GM18868 (cell line): Measurements from ENCODE around the gene EXOSC9.

Experiments
- ATAC-seq: cut with Tn5 transposase; IDR thresholded peaks from one replicate; pipeline ENCODE4 v1.9.1; 2021; ENCODE audit warnings: mild to moderate bottlenecking, moderate library complexity; ENCODE audit not compliant: unreplicated experiment

EXOSC9 gene

DNA sequence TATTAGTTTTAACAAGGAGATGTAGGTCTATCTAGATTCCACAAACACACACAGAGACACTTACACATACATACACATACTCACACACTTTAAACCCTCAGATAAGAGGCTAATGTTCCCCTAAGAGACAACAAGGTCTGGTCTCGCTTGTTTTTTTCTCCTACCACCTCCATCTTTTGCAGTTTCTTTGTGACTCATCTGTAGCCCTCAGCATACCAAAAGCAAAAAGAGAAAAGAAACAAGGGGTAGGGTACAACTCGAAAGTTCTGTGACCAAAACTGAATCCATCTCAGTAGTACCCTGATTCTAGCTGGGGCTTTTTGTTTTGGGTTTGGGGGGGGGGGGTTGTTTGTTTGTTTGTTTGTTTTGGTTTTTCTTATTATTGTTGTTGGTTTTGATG lies 12.2 kb upstream of the EXOSC9 start:
- ATAC-seq = peak; percentile 97

- ATAC-seq = no peak
Observed at GRCh38 chr4:121789455-121789854, 11.7 kb upstream of the EXOSC9 start.

DNA sequence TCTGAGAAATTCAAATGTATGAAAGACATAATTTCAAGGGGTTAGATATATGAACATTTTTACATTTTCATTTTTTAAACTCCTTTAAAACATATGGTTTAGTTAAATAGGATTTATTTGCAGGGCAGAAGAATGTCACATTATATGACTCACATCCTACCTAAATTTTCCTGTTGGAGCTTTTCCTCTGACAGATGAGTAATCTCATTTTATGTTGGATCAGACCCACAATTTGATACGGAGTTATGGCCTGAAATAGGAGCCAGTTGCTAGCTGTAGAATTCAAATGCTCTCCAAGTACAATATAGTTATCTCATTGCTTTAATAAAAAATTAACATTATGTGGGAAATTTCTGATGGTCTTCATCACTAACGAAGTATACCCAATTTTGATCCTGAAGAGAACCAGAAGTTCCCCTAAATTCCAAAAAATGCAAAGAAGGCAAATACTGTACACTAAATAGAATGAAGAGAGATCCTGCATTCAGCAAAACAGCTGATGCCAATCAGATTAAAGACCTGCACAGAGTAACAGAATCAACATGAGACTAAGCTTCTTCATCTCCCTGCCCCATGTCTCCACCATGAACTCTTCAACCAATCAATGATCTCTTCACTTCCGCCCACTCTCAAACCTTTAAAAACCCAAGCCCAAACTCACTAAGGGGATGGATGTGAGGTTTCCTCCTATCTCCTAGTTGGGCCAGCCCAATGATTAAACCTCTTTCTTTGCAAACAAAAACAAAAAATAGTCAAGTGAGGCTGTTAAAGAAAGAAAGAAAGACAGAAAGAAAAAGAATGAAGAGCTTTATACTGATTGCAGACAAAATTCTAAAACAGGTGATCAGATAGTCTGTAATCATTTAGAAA lies 10.9 kb upstream of the EXOSC9 start:
- ATAC-seq = no peak

- no peak for ATAC-seq
Observed at GRCh38 chr4:121790976-121791375, 10.1 kb upstream of the EXOSC9 start.

DNA sequence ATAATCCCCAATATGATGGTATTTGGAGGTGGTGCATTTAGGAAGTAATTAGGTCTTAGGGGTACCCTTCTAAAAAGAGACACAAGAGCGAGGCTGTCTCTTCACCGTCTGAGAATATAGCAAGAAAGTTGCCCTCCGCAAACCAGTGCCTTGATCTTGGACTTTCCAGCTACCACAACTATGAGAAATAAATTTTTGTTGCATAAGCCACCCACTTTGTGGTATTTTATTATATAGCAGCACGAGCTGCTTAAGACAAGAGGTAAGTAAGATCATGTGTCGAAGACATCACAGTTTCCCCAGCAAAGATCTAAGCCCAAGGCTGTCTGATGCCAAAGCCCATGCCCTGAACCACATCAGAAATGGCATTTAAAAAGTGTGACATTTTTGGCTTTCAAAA lies 9.6 kb upstream of the EXOSC9 start:
- no peak for ATAC-seq

DNA sequence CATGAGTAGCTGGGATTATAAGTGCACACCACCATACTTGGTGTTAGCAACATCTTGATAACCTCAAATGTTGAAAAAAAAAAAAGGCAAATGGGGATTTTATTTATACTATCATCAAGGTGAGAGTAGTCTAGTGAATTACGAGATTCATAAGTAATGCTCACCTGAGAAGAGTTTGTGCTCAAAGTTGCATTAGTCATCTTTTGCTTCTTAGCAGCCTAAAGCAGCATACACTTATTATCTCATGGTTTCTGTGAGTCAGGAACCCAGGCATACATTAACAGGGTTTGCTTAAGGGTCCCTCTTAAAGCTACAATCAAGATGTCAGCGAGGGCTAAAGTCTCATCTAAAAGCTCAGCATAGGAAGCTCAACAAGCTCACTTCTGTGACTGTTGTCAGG lies 8.2 kb upstream of the EXOSC9 start:
- ATAC-seq = no peak

GRCh38 chr4:121794505-121795188 lies 6.5 kb upstream of the EXOSC9 start:
- no peak for ATAC-seq

GRCh38 chr4:121796283-121796682 lies 4.8 kb upstream of the EXOSC9 start:
- no peak for ATAC-seq

GRCh38 chr4:121799208-121799823 lies 1.8 kb upstream of the EXOSC9 start:
- ATAC-seq = no peak

DNA sequence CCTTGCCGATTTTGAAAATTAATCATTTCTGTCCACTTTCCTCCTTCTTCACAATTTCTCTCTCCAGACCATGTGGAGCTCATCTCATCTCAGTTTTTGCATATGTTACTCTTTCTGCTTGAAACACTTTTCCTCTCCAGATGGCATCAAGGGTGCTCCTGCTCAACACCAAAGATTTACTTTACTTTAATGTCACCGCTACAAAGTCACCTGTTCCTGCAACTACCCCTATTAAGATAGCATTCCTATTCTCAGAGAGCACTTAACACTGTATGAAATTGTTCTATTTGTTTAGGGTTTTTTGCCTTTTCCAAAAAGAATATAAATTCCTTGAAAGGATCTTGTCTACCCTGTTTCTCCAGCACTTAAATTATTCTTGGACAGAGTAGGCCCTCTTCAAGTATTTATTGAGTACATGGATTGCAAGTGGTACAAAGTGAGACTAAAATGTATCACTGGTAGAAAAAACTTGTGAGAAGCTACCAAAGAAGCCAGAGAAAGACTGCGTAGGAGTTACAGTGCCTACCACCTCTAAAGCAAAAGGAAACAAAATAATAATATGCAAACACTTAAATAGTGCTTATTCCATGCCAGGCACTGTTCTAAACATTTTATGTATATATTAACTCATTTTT lies 1.1 kb upstream of the EXOSC9 start:
- ATAC-seq = no peak

DNA sequence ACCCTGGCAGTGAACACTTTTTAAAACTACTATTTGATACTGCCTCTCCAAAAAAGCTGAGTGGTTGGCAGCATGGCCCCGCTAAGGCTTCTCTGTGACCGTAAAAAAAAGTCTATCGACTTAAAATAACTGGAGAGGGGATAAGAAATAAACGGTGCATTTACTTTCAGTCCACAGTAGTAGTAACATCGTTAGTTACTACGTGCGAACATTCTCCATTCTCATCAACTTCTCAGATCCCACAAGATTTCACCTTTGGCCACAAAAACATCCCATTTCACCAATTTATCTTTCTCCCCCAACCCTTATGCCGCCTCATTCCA lies 524 bp upstream of the EXOSC9 start:
- ATAC-seq = peak; percentile 33

GRCh38 chr4:121801715-121802075 lies 572 bp downstream of the EXOSC9 start:
- ATAC-seq = no peak

DNA sequence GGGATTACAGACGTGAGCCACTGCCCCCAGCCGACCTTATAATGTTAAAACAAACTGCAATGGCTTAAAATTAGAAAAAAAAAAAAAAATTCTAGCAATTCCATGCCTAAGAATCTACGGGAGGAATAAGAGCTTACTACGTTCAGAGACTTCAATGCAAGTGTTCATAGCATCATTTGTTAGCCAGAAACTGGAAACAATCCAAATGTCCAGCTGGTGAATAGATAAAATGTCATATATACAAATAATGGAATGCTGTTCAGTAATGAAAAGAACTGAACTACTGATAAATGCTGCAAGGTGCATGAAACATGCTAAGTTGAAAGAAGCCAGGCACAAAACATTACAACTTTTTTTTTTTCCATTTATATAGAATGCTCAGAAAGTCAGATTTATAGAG lies 5.3 kb downstream of the EXOSC9 start:
- no peak for ATAC-seq

DNA sequence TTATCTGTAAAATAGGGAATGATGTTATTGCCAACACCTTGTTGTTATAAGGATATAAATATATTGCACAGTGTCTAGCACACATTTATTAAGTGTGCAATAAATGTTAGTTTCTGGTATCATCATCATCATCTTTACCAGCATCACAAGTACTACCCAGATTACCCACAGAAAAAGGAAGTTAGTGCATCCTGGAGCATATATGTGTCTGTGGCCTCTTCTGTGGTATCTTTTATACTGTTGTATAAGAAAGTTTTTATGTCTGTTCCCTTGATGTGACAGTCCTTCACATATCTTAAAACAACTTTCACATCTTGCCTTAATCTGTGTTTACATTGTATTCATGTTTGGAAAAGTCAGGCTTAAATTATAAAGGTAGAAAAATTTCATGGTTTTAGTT lies 10.0 kb downstream of the EXOSC9 start:
- no peak for ATAC-seq

- ATAC-seq = no peak
Observed at GRCh38 chr4:121814756-121815155, 13.6 kb downstream of the EXOSC9 start.

DNA sequence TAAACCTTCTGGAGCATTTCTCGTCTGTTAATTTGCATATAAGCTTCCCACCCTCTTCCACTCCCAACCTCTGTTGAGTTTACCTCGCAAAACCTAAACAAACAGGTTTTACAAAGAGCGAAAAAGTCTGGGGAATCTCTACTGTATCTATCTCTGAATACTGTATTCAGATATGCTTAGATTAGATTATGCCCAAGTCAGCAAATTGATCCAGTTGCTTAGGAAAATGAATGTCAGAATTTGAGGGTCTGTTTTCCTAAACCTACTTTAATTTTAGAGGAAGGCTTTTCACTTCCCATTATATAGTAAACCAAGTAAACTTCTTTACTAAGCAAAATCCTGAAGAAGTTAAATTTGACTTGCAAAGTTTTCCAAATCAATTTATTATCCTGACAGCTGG lies 15.9 kb downstream of the EXOSC9 start:
- no peak for ATAC-seq

- ATAC-seq = no peak
Observed at GRCh38 chr4:121817701-121818100, 16.6 kb downstream of the EXOSC9 start.

GRCh38 chr4:121818215-121818614 lies 17.1 kb downstream of the EXOSC9 start:
- no peak for ATAC-seq

GRCh38 chr4:121819216-121819965 lies 18.3 kb downstream of the EXOSC9 start:
- ATAC-seq = no peak

- ATAC-seq = no peak
Observed at GRCh38 chr4:121822047-121822446, 20.9 kb downstream of the EXOSC9 start.
